ENCODE measurements around the gene SLC25A33.
"Not testable (repeated sequence)": the region's sequence is repeated elsewhere in the genome, so short reads cannot be mapped to it uniquely, and the experiment has no call there.

SLC25A33 gene

DNA sequence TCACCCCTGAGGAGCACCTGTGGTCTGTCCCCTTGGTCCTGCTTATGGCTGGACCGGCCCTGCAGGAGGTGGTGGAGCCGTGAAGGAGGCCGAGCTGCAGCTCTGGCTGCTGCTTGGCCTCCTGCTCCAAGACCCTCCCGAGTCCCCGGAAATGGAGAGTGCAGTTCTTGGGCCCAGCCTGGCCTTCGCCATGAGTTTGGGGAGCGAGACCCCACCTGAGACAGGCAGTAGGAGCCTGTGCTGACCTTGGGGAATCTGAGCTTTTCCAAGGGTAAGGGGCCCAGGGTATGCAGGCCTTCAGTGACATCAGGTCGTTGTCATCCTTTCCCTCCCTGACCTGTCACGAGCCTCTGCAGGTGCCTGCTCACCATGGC is 63.5 kb downstream of the SLC25A33 start:
- DNase-seq, result no peak

DNA sequence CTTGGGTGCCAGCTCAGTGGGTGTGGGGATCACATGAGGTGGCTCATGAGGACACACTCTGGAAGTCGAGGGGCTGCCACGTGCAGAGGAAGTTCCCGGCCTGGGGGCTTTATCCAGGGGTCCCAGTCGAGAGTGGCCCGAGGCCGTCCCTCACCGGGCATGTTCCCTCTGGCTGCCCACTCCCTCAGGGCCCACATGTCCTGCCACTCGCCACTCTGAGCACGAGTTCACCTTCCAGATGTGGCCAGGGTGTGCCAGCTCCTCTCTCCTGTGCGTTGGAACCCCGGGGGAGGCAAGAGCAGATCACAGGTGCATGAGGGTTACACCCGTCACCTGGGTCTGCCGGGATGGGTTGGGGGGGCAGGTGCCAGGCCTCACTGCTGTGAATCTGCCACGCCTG is 64.0 kb downstream of the SLC25A33 start:
- DNase-seq, result no peak

DNA sequence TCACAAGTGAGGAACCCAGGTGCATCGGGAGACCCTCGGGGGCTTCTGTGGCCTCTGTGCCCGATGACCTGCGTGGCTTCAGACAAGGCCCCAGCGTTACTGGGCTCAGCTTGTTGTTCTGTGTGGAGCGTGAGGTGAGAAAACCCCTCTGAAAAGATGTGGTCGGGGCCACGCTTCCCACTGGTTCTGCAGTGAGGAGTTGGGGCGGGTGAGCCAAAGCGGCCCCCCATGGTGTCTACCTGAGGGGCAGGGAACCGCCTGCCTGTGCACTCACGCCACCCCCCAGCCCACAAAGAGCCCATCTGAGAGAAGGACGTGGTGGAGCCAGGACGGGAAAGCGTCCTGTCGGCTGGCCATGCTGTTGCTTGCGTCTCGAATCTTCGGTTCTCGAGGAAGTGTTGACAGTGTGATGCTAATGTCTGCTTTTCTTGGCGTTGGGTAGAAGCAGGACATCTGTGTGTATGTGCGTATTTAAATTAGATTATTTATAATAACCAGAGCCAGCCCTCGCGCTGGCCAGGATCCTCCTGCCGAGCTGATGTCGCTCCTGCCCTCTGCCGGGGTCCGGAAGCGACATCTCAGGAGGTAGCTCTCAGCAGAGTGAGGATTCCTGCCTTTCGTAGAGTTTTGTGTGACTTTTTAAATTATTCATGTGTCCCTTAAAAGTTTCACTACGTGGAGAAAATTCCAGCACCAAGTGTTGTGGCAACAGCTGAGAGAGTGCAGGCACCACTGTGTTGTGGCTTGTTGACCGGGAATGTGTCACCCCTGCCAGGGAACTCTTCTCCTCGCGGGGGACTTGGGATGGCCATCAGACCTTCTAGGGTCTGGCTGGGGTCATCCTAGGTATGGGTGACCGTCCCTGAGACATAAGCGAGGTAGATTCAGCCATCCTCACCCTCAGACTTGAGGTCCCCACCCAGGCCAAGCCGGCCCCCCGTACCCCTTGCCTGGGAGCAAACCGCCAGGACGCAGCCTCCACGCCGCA is 64.8 kb downstream of the SLC25A33 start:
- no peak for DNase-seq

DNA sequence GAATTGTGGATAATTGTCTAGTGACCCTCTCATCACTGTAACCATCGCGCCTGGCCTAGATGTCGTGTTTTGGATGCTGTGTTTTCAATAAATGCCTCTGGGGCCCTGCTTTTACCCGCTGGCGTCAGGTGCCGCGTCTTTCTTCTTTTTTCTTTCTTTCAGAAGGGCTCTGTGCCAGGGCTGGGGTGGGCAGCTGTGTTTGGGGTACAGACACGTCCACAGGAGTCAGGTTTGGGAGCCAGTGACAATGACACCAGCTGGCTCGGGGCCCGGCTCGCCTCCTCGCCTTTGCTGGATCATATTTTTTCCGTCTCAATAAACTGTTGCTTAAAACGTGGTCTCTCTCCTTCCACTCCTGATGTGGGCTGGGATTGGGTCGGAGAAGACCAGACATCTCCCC is 65.6 kb downstream of the SLC25A33 start:
- DNase-seq, result no peak

DNA sequence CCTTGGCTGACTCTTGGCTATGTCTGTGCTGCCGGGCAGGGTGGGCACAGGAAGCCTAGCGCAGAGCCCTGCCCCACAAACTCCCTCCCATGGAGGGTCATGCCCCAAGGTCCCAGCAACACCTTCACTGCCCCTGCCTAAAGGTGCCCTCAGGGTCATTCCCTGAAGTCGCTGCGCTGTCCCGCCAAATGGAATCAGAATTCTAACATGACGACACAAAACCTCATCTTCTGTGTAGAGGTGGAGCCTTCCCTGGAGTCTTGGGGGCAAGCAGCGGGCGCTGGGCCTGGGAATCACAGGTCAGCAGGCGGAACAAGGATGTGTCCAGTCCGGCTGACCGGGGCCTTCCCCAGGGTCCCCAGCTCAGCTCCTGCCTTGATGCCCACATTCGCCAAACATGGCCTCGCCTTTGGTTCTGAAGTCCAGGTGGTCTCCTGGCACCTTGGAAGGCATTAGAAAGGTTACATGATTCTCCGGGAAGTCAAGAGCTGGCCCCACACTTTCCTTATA is 66.7 kb downstream of the SLC25A33 start:
- DNase-seq, result no peak

DNA sequence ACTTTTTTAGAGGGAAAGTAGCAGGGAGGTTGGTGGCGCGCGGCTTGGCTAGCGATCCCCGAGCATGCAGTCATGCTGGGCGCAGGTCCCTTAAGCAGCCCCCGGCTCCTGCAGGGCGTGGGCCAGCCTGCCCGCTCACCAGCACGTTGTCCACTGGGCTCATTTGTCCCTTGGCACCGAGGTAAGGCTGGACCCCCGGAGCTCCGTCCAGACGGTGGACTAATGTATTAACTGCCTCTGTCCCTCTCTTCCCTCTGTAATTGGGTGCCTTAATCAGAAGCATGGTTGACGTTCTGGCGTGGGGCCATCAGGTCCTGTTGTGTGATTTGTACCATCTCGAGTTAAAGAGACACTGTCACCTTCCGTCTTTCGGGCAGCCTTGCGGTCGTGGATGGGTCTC is 67.2 kb downstream of the SLC25A33 start:
- DNase-seq, result no peak

DNA sequence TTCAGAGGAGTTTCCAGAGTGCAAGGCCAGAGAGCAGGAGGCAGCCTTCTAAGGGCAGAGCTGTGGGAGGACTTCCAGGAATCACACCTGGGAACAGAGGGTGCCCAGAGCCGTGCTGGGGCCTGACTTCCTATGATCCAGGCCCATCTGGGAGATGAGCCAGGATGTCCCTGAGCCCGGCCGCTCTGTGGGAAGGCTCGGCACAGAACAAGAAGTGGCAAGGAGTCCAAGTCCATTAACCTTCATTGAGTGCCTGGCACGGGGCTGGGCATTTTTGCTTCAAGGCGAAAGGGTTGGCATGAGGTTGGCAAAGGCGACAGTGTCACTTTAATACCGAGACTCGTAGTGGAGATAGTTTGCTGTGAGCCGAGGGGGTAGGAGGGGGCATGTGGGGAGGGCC is 67.7 kb downstream of the SLC25A33 start:
- no peak for DNase-seq

DNA sequence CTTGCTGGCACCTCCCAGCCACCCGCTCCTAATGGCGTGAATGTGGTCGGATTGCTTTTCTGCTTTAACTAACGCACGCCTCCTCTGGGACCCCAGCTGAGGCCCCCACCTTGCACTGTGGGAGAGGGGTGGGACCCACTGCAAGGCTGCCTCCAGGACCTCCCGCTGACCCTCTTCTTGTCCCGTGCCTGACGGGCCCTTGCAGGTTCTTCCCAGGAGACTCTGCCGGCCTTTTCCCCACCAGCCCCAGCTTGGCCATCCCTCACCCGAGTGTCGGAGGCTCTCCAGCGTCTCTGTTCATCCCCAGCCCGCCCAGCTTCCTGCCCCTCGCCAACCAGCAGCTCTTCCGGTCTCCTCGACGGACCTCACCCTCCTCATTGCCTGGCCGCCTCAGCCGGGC is 68.1 kb downstream of the SLC25A33 start:
- no peak for DNase-seq

DNA sequence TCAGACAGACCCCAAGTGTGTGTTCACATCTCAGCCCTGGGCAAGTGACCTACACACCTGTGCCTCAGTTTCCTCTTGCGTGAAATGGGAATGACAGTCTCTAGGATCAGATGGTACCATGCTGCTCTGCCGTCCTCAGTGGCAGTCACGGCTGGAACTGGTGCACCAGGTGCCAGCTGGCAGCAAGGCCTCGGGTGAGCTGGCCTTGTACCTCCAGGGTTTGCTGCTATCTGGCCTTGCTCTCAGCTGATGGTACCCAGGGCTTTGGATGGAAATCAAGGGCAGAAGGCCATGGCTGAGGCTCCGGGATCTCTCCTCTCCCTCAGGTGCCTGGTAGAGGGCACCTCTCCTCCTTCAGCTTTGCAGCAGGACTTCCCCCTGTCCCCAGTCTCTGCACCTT is 70.7 kb downstream of the SLC25A33 start:
- no peak for DNase-seq

DNA sequence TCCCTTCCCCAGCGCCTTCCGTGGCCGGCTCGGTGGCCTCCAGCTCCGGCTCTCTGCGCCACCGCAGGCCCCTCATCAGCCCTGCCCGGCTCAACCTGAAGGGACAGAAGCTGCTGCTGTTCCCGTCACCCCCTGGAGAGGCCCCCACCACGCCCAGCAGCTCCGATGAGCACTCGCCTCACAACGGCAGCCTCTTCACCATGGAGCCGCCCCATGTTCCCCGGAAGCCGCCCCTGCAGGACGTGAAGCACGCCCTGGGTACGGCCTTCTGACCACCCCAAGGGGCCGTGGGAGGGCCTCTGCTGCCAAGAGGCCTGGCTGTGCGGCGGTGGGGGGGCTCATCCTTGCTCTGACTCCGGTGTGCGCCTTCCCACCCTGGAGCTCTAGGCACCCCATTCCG is 71.3 kb downstream of the SLC25A33 start:
- no peak for DNase-seq

DNA sequence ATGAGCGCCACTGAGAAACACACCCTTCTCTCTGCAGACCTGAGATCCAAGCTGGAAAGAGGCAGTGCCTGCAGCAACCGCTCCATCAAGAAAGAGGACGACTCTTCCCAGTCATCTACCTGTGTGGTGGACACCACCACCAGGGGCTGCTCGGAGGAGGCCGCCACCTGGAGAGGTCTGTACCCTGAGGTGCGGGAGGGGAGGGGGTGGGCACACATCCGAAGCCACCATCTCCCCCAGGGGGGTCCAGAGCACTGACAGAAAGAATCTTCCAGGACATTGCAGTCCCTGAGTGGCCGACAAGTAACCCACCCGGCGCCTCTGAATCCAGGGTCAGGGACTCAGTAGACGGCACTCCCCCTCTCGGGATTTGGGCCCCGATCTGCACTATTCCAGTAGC is 72.5 kb downstream of the SLC25A33 start:
- no peak for DNase-seq

DNA sequence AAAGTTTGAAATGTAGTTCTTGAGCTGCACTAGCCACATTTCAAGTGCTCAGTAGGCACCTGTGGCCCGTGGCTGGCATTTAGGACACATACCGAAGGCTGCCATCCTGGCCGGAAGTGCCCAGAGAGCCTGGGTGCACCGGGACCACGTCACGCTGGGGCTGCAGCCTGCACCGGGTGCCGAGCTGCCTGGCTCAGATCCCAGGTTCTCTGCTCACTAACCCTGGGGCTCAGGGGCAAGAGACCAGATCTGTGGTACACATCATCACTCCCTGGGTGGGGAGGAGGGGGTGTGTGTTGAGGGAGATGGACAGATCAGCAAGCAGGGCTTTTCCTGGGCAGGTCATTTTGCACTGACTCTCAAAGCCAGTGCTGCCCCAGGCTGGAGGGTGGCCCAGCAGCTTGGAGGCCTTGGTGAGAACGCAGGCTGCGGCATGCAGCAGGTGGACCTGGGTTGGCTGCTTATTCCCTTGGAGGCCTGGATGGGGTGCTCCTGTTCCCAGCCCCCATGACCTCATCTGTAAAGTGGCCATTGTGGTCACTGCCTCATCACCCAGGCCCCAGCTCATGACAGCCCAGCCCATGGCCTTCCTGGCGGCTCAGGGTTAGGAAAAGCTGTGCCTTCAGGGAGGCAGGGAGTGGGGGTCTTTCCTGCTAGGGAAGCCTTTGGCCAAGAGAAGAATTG is 73.0 kb downstream of the SLC25A33 start:
- no peak for DNase-seq

DNA sequence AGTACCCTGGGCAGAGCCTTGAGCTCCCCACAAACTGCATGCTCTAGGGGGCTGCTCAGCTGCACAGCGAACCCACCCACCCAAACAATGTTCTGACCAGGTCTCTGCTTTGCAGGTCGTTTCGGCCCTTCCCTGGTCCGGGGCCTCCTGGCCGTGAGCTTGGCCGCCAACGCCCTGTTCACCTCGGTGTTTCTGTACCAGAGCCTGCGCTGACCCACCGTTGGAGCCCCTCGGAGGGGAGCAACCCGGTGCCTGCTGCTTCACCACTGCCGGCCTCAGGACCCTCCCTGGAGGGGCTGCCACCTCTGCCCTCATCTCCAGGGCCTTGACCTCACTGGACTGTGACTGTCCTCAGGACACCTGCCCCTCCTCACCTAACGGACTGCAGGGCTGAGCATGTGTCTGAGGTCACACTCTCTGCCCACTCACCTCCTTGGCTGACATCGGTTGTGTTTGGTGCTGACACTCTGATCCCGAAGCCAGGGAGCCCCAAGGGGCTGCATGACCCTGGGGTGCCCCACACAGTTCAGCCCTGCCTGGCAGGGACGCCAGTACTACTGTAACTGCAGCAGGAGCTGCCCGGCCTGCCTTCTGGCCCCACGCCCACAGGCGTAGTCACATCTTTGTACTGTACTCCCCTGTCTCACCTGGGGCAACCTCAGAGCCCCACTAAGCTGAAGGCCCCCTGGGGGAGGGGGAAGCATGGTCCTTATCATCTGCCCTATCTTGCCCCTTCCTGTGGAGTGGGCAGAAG is 73.8 kb downstream of the SLC25A33 start:
- no peak for DNase-seq

DNA sequence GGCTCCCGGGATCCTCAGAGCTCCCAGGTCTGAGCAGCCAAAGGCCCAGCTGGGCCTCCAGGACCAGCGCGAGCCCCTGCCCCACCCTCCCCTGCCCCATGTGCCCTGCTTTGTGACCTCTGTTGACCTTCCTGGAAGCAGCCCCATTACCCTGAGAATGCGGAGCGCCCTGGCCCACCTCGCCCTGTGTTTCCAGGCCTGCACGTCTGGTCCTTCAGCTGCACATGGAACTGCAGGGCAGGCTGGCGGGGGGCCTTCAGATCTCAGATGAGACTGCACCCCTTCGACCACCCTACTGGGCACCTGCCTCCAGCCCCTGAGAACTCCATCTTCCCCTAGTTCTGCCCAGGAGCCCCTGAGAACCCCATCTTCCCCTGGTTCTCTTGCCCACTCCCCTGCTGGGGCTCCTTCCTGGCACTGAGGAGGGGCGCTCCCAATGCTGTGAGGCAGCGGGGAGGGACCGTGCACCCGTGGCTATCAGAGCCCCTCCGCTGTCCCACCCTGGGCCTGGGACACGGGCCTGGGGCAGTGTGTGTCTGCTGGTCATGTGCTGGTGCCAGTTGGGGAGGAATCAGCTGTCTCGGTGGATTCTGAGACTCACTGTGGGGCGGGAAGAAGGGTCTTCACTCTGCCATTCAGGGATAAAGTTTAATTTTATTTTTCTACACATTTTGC is 74.5 kb downstream of the SLC25A33 start:
- no peak for DNase-seq

DNA sequence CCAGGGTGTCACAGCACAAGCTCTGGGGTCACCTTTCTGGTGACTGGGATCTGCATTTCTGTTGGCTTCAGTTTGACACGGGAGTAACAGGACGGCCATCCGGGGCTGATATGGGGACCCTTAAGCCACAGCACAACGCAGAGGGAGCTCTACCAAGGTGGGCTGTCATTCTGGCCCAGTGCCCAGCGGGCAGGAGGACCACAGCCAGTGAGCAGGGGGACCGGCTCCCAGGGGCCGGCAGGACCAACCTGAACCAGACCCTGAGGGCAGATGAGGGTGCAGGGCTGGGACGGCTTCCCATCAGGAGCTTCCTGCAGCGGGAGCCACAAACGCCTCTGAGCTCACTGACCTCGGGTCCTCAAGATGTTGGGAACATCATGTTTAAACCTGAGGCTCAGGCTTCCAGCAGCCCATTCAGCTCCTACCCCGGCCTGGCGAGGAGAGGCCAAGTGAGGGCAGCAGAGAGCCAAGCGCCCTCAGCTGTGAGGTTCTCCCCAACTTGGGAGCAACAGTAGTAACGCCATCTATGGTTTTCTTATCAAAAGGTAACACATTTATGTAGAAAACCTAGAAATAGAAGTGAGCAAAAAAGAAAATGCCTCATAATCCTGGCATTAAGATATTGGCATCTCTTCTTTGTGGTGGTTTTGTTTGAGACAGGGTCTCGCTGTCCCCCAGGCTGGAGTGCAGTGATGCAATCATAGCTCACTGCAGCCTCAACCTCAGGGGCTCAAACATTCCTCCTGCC is 76.2 kb downstream of the SLC25A33 start:
- peak; percentile 71 to 82 (median 78) for DNase-seq

DNA sequence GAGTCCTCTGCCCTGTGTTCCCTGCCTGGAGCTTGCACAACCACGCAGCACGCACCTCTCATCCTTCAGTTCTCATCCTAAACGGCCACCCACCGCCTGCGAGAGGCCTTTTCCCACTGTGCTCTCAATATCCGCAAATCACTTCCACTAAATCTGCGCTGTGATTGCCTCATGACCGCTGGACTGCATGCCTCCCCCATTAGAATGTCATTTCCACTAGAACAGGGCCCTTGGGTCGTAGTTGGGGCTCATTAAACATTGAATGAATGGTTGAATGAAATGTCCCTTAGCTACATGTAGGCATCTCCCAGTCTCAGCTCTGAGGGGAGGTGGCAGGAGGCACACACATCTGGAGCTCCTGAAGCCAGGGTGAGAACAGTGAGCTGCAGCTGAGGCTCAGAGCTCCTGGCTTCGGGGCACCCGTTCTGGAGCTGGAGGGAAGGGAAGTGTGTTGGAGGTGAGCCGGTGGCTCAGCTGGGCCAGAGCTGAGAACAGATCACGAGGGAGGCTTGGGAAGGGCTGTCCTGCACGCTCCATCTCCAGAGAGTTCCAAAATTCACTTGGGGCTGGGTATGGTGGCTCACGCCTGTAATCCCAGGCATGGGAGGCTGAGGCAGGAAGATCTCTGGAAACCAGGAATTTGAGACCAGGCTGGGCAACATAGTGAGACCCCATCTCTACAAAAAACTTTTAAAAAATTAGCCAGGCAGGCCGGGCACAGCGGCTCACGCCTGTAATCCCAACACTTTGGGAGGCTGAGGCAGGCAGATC is 79.8 kb downstream of the SLC25A33 start:
- DNase-seq, result no peak

DNA sequence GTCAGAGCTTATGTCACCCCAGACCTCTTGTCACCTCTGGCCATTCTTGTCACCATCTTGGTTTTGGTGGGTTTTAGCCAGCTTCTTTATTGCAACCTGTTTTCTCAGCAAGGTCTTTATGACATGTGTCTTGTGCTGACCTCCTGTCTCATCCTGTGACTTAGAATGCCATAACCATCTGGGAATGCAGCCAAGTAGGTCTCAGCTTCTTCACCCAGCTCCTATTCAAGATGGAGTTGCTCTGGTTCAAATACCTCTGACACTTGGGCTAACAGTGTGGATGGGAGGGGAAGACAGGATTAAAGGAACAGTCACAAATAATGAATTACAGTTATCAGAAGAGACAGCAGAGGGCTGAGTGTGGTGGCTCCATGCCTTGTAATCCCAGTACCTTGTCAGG is 81.8 kb downstream of the SLC25A33 start:
- DNase-seq, result no peak

DNA sequence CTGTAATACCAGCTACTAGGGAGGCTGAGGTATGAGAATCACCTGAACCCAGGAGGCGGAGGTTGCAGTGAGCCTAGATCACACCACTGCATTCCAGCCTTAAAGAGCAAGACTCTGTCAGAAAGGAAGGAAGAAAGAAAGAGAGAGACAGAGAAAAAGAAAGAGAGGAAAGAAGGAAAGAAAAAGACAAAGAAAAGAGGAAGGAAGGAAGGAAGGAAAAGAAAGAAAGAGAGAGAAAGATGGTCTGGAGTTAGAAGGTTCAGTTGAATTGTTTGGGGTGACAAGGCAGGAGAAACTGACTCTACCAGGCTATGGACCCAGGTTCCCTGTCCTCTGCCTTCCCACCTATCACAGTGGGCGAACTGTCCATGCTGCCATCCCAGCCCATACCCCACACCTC is 84.8 kb downstream of the SLC25A33 start:
- no peak for DNase-seq

DNA sequence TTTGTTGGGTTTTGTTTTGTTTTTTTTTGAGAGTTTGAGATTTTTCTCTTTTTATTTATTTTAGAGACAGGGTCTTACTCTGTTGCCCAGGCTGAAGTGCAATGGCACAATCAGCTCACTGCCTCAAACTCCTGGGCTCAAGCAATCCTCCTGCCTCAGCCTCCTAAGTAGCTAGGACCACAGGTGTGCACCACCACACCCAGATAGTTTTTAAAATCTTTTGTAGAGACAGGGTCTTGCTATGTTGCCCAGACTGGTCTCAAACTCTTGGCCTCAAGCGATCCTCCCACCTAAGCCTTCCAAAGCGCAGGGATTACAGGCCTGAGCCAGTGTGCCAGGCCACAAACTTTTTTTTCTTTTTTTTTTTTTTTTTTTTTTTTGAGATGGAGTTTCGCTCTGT is 85.8 kb downstream of the SLC25A33 start:
- DNase-seq, result not testable (repeated sequence)

DNA sequence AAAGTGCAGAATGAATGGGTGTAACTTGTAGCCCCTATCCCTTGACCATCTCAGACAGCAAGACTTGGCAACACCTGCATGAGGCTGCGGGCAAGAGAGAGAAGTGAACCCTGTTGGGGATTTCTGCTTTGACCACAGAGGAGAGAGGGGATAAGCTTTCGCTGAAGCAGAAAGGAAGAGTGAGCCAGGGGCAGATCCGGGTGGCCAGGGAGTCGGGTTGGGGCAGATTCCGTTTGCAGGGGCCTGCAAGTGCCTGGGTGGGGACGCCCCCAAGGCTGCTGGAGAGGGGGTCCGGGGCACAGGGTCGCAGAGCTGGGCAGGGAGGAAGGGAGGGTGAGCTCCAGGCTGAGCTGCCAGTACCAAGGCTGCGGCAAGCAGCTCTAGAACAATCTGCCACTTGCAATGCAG is 86.9 kb downstream of the SLC25A33 start:
- peak; percentile 59 to 63 (median 63) for DNase-seq

Data from suppressor macrophage treated with lipopolysaccharide for 1 hour (primary cell).